Stimulated activated CD4-positive, alpha-beta T cell treated with anti-CD3 and anti-CD28 coated beads, Interleukin-12 subunit alpha, Interleukin-12 subunit beta, amount 100 ng/mL, for 4 hours (primary cell): ENCODE results near the gene CCM2.
"Not testable (repeated sequence)": the region's sequence is repeated elsewhere in the genome, so short reads cannot be mapped to it uniquely, and the experiment has no call there.

Experiments used
- DNase-seq: peaks from one replicate; pipeline ENCODE4 v3.0.0-alpha.2; 2020

CCM2 gene

DNA sequence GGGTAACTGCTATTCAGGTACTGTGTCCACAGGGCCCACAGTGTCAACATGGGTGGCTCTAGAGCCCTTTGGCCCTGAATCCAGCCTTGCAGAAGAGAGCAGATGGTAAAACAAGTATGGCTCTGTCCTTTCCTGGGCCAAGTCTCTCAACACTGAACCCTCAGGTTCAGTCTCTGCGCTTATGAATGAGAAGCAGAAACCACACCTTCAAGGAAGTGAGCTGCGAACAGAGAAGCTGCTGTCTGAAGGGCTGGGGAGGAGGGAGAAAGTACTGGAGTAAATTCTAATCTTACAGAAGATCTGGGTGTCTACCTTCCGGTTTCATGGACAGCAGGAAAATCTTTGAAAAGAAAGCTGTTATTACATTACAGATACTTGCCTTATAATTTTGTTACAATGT, 107.4 kb downstream of the CCM2 start:
- no peak for DNase-seq

GRCh38 chr7:45108863-45109262, 108.9 kb downstream of the CCM2 start:
- DNase-seq: no peak

GRCh38 chr7:45111298-45112223, 111.6 kb downstream of the CCM2 start, which contains the start of gene TBRG4:
TBRG4 (minus strand) TSS chr7:45111697; CDS start chr7:45109237, 2,460 bp downstream.
- peak; percentile 94 for DNase-seq

DNA sequence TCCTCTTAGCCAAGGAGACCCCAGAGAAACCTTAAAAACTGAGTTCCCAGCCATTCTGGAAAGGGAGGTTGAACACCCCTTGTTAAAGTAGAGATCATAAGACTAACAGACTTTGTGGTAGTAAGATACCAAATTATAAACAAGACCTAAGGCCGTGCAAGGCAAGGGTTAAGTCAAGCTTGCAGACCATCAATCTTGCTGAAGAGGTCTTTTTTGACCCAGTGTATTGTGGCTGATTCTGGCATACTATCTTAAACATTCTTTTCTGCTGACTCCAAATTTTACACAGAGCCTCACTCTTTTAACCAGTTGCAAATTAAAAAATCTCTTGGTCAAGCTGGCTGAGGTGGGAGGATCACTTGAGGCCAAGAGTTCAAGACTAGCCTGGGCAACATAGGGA, 112.6 kb downstream of the CCM2 start:
- no peak for DNase-seq

DNA sequence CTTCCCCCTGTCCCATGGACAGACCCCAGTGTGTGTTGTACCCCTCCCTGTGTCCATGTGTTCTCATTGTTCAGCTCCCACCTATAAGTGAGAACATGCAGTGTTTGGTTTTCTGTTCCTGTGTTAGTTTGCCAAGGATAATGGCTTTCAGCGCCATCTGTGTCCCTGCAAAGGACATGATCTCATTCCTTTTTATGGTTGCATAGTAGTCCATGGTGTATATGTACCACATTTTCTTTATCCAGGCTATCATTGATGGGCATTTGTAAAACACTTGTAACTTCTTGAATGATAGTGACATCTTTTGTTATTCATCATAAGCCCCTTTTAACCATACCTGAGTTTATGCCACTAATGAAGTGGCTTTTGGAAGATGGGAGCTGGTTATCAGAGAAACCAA, 114.3 kb downstream of the CCM2 start:
- DNase-seq: not testable (repeated sequence)

DNA sequence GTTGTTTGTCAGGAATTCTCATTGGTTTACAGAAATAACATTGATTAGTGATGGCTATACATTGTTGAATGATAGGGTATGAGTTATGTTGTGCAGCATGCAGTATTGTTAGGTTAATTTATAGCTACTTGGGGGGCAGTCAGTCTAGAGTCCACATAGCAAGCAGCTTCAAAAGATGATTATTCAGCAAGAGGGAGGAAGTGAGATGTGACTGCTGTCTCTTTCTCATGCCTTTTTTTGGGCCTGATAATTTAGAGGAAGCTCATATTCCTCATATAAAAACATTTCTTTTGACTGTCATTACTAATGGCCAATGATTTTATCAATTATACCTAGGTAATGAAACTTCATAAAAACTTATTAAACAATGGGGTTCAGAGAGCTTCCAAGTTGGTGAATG, 114.9 kb downstream of the CCM2 start:
- DNase-seq: no peak

DNA sequence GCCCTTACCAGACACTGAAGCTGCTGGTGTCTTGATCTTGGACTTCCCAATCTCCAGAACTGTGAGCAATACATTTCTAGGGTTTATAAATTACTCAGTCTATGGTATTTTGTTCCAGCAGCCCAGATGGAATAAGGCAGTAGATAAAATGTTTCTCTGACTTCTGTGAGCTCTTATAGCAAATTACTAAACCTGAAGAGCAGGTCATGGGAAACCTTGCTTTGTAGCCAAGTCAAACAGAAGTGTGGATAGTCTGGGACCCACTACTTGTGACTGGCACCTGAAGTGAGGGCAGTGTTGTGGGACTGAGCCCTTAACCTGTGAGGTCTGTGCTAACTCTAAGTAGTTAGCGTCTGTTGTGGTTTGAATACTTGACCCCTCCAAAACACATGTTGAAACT, 116.0 kb downstream of the CCM2 start:
- DNase-seq: no peak

DNA sequence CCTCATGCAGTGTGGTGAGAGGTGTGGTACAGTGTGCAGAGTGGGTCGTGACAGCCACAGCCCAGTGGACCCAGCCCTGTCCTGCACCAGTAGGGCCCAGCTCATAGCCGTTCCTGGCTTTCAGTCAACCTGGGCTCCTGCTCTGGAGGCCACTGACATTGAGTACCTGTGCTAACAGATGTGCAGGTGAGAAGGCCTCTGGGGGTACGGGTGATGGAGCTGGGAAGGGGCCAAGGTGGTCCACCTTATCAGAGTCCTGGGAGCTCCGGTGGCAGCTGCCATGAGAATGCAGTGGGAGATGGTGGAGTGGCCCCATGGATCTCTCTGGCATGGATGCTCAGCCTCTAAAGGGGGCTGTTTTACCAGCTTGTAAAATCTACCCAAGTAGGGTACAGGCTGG, 117.6 kb downstream of the CCM2 start:
- DNase-seq: no peak

GRCh38 chr7:45118292-45118691, 118.3 kb downstream of the CCM2 start:
- DNase-seq: no peak

- no peak for DNase-seq
These were observed 118.9 kb downstream of the CCM2 start for GRCh38 chr7:45118889-45119331.

GRCh38 chr7:45119550-45119949, 119.5 kb downstream of the CCM2 start:
- no peak for DNase-seq

DNA sequence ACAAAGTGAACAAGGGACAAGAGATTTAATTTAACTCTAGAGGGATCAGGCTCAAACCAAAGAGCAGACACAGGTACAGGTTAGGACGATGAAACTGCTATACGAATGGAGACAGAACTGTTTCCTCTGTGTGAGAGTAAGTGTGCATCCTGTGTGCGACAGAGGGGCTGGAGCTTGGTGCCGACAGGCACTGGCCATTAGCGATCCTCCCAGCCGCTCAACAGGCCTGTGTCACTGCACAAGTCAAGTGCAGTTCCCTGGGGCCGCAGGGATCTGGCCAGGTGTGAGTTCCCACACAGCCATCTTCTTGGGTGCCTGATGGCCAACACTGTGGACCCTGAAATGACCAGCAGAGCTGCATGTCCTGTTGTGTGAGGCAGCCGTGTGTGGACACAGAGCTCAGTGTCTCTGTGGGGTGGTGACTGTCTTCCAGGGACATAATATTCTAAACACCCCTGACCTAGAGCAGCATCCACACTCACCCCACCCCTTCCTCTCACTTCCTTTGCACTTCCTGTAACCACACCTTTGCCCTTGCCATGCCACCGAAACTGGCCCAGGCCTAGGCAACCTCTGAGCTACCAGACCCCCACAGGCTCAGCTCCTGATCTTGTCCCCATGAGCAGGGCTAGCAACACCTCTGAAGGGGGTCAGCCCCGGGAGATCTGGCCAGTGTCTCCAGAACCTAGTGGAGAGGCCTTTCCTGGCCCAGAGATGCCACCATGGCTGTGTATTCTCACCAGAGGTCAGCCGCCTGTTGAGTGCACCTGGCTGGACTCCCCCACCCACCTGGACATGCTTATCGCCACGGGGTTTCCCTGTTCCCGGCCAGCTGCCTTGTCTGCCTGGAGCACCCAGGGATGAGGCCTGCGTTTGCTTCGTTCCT, 123.2 kb downstream of the CCM2 start:
- DNase-seq: no peak

DNA sequence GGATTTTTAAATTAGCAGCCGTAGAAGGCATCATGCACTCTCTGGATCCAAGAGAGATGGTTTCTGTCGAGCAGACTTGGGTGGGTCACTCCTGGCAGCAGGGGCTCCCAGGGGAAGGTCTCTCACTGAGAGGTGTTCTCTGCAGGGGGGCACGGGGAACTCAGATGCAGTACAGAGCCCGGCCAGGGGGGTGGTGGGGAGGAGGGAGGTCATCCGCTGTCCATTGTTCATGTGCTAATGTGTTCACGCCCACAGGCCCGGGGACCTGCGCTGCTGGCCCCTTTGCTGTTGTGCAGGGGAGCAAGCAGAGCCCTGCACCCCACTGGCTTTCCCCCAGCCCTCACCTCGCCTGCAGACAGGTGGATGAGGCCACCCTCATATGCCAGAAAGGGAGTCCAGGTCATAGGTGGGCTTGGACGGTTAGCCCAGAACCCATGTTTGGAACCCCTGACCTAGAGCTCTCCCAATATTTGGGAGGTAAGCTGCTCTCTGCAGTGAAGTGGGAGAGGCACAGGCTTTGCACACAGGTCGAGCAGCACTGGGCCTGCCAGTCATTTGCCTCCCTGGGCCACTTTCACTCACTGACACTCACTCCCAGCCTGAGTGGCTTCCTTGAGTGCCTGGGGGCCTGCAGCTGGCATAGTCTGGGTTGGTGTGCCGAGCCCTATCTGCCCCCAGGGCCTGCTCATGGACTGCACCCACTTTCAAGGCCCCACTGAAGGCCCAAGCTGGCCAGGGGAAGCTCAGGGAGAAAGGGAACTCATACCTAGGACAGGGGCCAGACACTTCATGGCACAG, 124.1 kb downstream of the CCM2 start:
- DNase-seq: no peak

DNA sequence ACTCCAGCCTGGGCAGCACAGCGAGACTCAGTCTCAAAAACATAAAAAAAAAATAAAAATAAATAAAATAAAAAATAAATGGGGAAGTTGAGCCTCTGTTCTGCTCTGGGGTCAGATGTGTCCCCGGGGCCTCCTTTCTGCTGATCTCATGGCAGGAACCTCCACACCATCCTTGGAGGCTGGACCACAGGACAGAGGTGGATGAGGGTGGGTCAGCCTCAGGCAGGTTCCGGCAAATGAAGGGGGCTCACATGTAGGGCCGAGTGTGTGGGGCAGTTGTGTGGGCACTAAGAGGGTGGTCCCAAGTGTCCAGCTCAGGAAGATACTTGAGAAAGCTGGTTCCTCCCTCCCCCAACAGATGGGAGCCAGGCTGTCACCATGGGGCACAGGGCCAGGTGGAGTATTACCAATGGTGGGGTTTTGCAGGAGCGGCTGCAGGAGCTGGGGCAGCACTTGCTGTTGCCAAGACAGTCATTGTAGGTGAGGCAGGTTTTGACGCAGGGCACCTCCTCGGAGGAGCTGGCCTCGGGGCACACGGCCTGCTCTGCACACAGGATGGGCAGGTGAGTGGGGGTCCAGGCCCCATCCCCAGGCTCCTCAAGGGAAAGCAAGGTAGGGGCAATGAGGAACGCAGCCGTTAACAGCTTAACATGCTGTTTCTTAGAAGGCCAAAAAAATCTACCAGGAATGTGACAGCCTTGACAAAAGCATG, 125.3 kb downstream of the CCM2 start:
- no peak for DNase-seq
